Measurements from ENCODE around the gene WIPF1. TPM values are rescaled to one million over a fixed set of nuclear protein-coding genes. Genes with fewer than 3 reads are reported as not detected.

Gene WIPF1
- total RNA-seq, 1 experiment from 2014 or later = 62.6 TPM

DNA sequence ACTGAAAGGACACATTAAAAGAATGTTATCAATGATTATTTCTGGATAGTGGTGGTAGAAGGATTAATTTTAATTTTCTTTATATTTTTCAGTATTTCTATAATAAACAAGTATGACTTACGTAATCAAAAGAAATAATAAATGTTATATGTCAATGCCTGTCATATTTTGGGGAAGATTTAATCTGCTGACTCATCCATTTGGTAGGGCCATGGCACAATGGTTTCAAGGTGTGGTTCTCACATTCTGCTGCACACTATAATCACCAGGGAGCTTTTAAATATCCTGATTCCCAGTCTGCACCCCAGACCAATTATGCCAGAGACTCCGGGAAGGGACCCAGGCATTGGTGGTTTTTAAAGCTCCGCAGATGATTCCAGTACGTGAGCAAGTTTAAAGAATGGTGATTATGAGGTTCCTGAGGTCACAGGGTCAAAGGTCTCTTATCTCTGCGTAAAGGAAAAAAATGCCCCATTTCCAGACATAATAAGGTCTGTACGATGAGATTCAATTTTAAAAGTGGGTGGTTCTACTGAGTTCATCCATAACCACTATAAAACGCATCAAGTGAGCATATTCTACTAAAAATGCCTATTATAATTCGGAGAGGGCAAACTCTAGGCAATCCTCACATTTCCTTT, 27.2 kb downstream of the WIPF1 start:
- no peak overlapping the region for H3K27ac ChIP-seq (ENCODE audit: low read length)

DNA sequence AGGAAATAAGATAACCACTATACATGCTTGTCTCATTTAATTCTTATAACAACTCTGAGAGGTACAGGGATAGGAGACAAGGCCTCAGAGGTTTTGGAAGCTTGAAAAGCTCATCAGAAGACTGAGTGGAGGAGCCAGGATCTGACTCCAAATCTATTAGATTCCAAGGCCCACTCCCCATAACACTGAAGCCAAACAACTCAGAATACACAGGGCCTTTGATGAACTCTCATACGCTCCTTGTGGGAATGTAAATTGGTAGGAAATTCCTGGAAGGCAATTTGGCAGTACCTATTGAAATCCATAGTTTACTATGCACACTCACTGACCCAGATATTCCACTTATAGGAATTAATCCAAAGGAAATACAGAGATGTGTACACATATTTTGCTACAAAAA, 27.9 kb downstream of the WIPF1 start:
- Histone ChIP-seq H3K4me2 (ENCODE audit: low read depth, low read length, poor library complexity, severe bottlenecking) (no peak overlapping the region), H3K9ac (ENCODE audit: low read length) (no peak overlapping the region), H3K9me3 (ENCODE audit: low read length) (no peaks in the 10 kb centered on the region), H3K4me3 (ENCODE audit: low read length) (no peak overlapping the region), H3K27me3 (ENCODE audit: low read length) (no peaks in the 10 kb centered on the region), H3K27ac (ENCODE audit: low read length) (no peak overlapping the region), H2AFZ (ENCODE audit: low read length) (no peak overlapping the region), H3K9me2 (replicated peaks; ENCODE audit: insufficient read depth, low read length) (no peaks in the 10 kb centered on the region), H4K20me1 (ENCODE audit: insufficient read depth, low read depth, low read length) (no peaks in the 10 kb centered on the region), H3K36me3 (ENCODE audit: insufficient read depth, low read length) (peaks cover 62% of the 10 kb centered on the region; the same call in 1 of the 2 replicates), H3K79me2 (ENCODE audit: low read length) (no peaks in the 10 kb centered on the region), H3K4me1 (ENCODE audit: low read length) (peaks cover 4% of the 10 kb centered on the region; the same call in 1 of the 2 replicates)
- no peak for DNase-seq

More for the DNA sequence above, 27.2 kb downstream of the WIPF1 start:
- no peak for DNase-seq
- Histone ChIP-seq H4K20me1 (ENCODE audit: insufficient read depth, low read depth, low read length) (no peaks in the 10 kb centered on the region), H3K9me2 (replicated peaks; ENCODE audit: insufficient read depth, low read length) (no peaks in the 10 kb centered on the region), H3K36me3 (ENCODE audit: insufficient read depth, low read length) (peaks cover 62% of the 10 kb centered on the region; the same call in 1 of the 2 replicates), H3K9ac (ENCODE audit: low read length) (no peak overlapping the region), H2AFZ (ENCODE audit: low read length) (no peak overlapping the region), H3K27me3 (ENCODE audit: low read length) (no peaks in the 10 kb centered on the region), H3K9me3 (ENCODE audit: low read length) (no peaks in the 10 kb centered on the region), H3K4me2 (ENCODE audit: low read depth, low read length, poor library complexity, severe bottlenecking) (no peak overlapping the region), H3K79me2 (ENCODE audit: low read length) (no peaks in the 10 kb centered on the region), H3K4me3 (ENCODE audit: low read length) (no peak overlapping the region), H3K4me1 (ENCODE audit: low read length) (peaks cover 4% of the 10 kb centered on the region; the same call in 1 of the 2 replicates)

DNA sequence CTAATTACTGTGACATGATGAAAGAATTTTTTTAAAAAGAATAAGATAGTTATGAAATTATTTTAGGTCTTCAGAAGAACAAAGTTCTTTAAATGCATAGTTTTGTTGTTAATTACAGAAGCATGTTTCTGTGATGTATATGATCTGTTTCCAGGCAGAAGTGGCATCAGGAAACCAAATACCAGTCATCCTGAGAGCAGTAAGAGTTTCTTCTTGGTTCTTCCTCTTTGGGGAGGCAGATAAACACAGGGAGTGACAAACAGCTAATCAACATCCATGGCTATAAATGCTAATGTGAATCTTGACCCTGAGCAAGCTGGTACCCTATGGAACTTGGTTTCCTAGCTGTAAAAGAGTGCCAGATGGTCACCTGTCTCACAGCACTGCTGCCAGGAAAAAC, 29.2 kb downstream of the WIPF1 start:
- H4K20me1 ChIP-seq (ENCODE audit: insufficient read depth, low read depth, low read length) = no peaks in the 10 kb centered on the region
- H3K36me3 ChIP-seq (ENCODE audit: insufficient read depth, low read length) = peaks cover 57% of the 10 kb centered on the region; the same call in 1 of the 2 replicates
- H3K9ac ChIP-seq (ENCODE audit: low read length) = no peak overlapping the region
- H3K79me2 ChIP-seq (ENCODE audit: low read length) = no peaks in the 10 kb centered on the region
- no peak overlapping the region for H3K4me2 ChIP-seq (ENCODE audit: low read depth, low read length, poor library complexity, severe bottlenecking)
- H2AFZ ChIP-seq (ENCODE audit: low read length) = no peak overlapping the region
- no peak overlapping the region for H3K4me3 ChIP-seq (ENCODE audit: low read length)
- H3K9me3 ChIP-seq (ENCODE audit: low read length) = no peaks in the 10 kb centered on the region
- no peak for DNase-seq
- no peaks in the 10 kb centered on the region for H3K9me2 ChIP-seq (replicated peaks; ENCODE audit: insufficient read depth, low read length)
- no peaks in the 10 kb centered on the region for H3K27me3 ChIP-seq (ENCODE audit: low read length)
- H3K27ac ChIP-seq (ENCODE audit: low read length) = no peak overlapping the region
- H3K4me1 ChIP-seq (ENCODE audit: low read length) = no peaks in the 10 kb centered on the region

DNA sequence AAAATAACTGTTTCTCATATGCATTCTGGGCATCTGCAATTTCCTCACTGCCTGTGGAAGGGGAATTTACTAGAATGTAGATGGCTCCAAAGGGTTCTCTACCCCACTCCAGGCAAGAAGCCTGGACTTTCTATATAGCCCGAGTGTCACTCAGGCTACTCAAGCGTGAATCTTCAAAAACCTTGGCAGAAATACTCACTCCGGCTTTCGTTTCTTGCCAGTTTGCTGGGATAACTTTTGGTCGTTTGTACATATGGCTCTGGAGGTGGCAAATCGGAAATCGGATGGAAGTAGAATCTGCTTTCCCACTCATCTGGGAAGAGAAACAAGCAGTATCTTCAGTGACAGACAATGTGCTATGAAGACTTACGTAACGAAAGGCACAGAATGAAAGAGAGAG, 30.7 kb downstream of the WIPF1 start:
- Histone ChIP-seq H2AFZ (ENCODE audit: low read length) (no peak overlapping the region), H3K36me3 (ENCODE audit: insufficient read depth, low read length) (peaks cover 53% of the 10 kb centered on the region; the same call in 1 of the 2 replicates), H3K9me2 (replicated peaks; ENCODE audit: insufficient read depth, low read length) (no peaks in the 10 kb centered on the region), H4K20me1 (ENCODE audit: insufficient read depth, low read depth, low read length) (no peaks in the 10 kb centered on the region), H3K4me1 (ENCODE audit: low read length) (no peaks in the 10 kb centered on the region), H3K27ac (ENCODE audit: low read length) (no peak overlapping the region), H3K9me3 (ENCODE audit: low read length) (no peaks in the 10 kb centered on the region), H3K9ac (ENCODE audit: low read length) (no peak overlapping the region), H3K4me2 (ENCODE audit: low read depth, low read length, poor library complexity, severe bottlenecking) (no peak overlapping the region), H3K79me2 (ENCODE audit: low read length) (no peaks in the 10 kb centered on the region), H3K4me3 (ENCODE audit: low read length) (no peak overlapping the region), H3K27me3 (ENCODE audit: low read length) (no peaks in the 10 kb centered on the region)
- DNase-seq = no peak

DNA sequence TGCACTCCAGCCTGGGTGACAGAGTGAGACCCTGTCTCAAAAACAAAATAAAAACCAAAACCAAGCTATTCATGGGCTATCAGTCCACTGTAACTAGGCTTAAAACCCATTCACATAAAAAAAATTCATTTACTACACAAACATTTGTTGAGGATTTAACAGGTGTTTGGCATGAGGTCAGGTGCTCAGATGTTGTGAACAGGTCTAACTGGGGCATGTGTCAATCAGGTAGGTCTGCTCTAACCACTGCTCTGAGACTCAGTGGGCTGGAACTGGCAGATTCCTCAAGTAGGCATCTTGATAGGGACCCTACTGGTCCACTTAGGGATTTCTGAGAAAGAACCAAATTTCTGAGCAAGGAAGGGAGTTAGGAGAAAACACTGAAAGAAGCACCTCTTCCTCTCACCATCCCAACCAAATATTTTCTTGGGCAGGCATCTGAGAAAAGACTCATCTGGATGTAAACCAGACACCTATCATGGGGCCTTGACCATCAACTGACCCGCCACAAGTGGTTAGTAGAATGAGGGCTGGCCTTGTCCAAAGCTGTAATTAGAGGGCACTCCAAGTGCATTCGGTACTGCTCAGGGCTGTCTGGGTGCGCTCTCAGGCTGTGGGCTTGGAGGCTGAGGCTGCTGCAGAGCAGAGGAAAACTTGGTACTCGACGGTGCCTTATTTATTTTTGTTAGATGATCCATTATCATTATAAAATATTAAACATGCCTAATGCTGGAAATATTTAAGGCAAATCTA, 33.9 kb downstream of the WIPF1 start:
- Histone ChIP-seq H3K9me3 (ENCODE audit: low read length) (no peaks in the 10 kb centered on the region), H3K9me2 (replicated peaks; ENCODE audit: insufficient read depth, low read length) (no peaks in the 10 kb centered on the region), H3K9ac (ENCODE audit: low read length) (no peak overlapping the region), H3K4me2 (ENCODE audit: low read depth, low read length, poor library complexity, severe bottlenecking) (no peak overlapping the region), H3K4me1 (ENCODE audit: low read length) (no peaks in the 10 kb centered on the region), H2AFZ (ENCODE audit: low read length) (no peak overlapping the region), H3K79me2 (ENCODE audit: low read length) (no peaks in the 10 kb centered on the region), H3K27ac (ENCODE audit: low read length) (no peak overlapping the region), H3K36me3 (ENCODE audit: insufficient read depth, low read length) (peaks cover 54% of the 10 kb centered on the region; the same call in 1 of the 2 replicates), H3K4me3 (ENCODE audit: low read length) (no peak overlapping the region), H3K27me3 (ENCODE audit: low read length) (no peaks in the 10 kb centered on the region), H4K20me1 (ENCODE audit: insufficient read depth, low read depth, low read length) (no peaks in the 10 kb centered on the region)
- no peak for DNase-seq

DNA sequence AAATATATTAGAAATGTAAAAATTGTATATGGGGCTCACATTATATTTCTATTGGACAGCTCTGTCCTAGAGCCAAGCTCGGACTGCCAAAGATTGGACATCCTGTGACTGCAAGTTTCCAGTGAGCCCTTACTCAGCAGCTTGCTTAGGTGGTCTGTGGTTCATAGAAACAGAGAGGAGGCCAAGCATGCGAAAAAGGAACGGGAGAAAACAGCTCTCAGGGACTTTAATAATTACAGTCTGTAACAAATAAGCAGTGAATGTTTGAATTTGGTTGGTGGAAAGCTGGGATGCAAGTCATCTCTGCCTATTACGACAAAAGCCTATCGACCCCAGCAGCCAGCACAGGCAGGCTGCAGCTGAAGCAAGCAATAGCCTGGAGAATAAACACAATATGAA, 35.6 kb downstream of the WIPF1 start:
- no peak overlapping the region for H3K4me3 ChIP-seq (ENCODE audit: low read length)
- no peaks in the 10 kb centered on the region for H4K20me1 ChIP-seq (ENCODE audit: insufficient read depth, low read depth, low read length)
- no peak for DNase-seq
- H3K4me1 ChIP-seq (ENCODE audit: low read length) = no peaks in the 10 kb centered on the region
- no peaks in the 10 kb centered on the region for H3K27me3 ChIP-seq (ENCODE audit: low read length)
- no peak overlapping the region for H3K27ac ChIP-seq (ENCODE audit: low read length)
- H2AFZ ChIP-seq (ENCODE audit: low read length) = no peak overlapping the region
- no peaks in the 10 kb centered on the region for H3K79me2 ChIP-seq (ENCODE audit: low read length)
- H3K4me2 ChIP-seq (ENCODE audit: low read depth, low read length, poor library complexity, severe bottlenecking) = no peak overlapping the region
- peaks cover 38% of the 10 kb centered on the region; the same call in 1 of the 2 replicates for H3K36me3 ChIP-seq (ENCODE audit: insufficient read depth, low read length)
- no peak overlapping the region for H3K9ac ChIP-seq (ENCODE audit: low read length)
- no peaks in the 10 kb centered on the region for H3K9me3 ChIP-seq (ENCODE audit: low read length)
- H3K9me2 ChIP-seq (replicated peaks; ENCODE audit: insufficient read depth, low read length) = no peaks in the 10 kb centered on the region

DNA sequence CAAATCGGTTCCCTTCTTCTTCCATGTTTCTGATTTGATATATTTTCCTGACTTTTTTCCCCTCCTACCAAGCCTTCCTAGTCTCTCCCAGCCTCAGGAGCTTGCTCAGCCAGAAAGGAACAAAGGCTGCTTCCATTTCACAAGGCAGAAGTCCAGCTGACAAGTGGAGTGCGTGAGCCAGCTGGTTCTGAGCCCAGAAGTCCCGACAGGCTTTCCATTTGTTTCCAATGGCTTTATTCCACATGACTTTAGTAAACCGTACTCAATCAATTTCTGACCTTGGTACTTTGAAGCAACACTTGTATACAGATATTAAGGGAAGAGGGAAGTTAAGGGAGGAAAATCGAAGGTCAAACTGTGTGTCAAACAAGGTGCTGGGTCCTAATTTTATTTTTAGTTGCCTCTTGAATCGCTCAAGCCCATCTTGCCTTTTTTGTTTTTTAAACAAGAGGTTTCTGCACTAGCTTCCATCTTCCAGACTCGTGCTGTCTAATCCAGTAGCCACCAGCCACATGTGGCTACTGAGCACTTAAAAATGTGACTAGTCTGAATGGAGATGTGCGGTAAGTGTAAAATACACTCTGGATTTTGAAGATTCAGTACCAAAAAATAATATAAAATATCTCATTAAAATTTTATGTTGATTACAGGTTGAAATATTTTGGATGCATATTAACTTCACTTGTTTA, 36.2 kb downstream of the WIPF1 start:
- H3K9me3 ChIP-seq (ENCODE audit: low read length) = no peaks in the 10 kb centered on the region
- no peaks in the 10 kb centered on the region for H3K4me1 ChIP-seq (ENCODE audit: low read length)
- no peaks in the 10 kb centered on the region for H3K79me2 ChIP-seq (ENCODE audit: low read length)
- H3K27me3 ChIP-seq (ENCODE audit: low read length) = no peaks in the 10 kb centered on the region
- H3K36me3 ChIP-seq (ENCODE audit: insufficient read depth, low read length) = peaks cover 33% of the 10 kb centered on the region; the same call in 1 of the 2 replicates
- H3K27ac ChIP-seq (ENCODE audit: low read length) = no peak overlapping the region
- no peaks in the 10 kb centered on the region for H4K20me1 ChIP-seq (ENCODE audit: insufficient read depth, low read depth, low read length)
- H3K9ac ChIP-seq (ENCODE audit: low read length) = no peak overlapping the region
- DNase-seq = no peak
- no peaks in the 10 kb centered on the region for H3K9me2 ChIP-seq (replicated peaks; ENCODE audit: insufficient read depth, low read length)
- no peak overlapping the region for H2AFZ ChIP-seq (ENCODE audit: low read length)
- H3K4me2 ChIP-seq (ENCODE audit: low read depth, low read length, poor library complexity, severe bottlenecking) = no peak overlapping the region
- H3K4me3 ChIP-seq (ENCODE audit: low read length) = no peak overlapping the region

DNA sequence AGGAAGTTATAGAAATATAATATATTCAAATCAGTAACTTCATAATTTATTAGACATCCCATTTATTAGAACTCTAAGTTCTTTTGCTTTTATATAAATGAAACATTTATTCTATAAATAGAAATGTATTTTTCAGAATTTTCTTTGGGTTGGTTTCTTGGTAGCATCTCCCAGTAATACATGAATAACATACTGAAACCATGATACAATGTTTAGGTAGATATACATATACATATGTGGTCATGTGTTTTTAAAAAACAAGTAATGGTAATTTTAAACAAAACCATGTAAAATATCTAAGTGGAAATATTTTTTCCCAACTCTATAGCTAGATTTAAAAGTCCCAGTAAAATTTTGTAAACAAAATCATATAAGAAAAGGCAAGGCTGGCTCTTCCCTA, 36.9 kb downstream of the WIPF1 start:
- Histone ChIP-seq H3K4me3 (ENCODE audit: low read length) (no peak overlapping the region), H3K36me3 (ENCODE audit: insufficient read depth, low read length) (peaks cover 29% of the 10 kb centered on the region; the same call in 1 of the 2 replicates), H3K4me1 (ENCODE audit: low read length) (no peaks in the 10 kb centered on the region), H3K9me2 (replicated peaks; ENCODE audit: insufficient read depth, low read length) (no peaks in the 10 kb centered on the region), H3K9me3 (ENCODE audit: low read length) (no peaks in the 10 kb centered on the region), H3K27me3 (ENCODE audit: low read length) (no peaks in the 10 kb centered on the region), H3K9ac (ENCODE audit: low read length) (no peak overlapping the region), H3K27ac (ENCODE audit: low read length) (no peak overlapping the region), H4K20me1 (ENCODE audit: insufficient read depth, low read depth, low read length) (no peaks in the 10 kb centered on the region), H2AFZ (ENCODE audit: low read length) (no peak overlapping the region), H3K4me2 (ENCODE audit: low read depth, low read length, poor library complexity, severe bottlenecking) (no peak overlapping the region), H3K79me2 (ENCODE audit: low read length) (no peaks in the 10 kb centered on the region)
- DNase-seq = no peak
